Kidney (tissue), 14 donors: Measurements from ENCODE around the gene ATP8A2. TPM values are rescaled to one million over a fixed set of nuclear protein-coding genes. Genes with fewer than 3 reads are reported as not detected.

Experiments
- DNase-seq, 5 donors: peaks; one replicate each; pipeline ENCODE4 v3.0.0-alpha.2; 2013 to 2020
- FAIRE-seq: peaks from 2 replicates; lab custom pipeline; 2012; peaks lifted over from hg19 to GRCh38; lab: Jason Lieb, UNC
- H3K27ac ChIP-seq, 2 donors: one replicate each; pipeline ENCODE4 v1.7.0; 2013; ENCODE audit warnings: low read depth in 2 of 2, low read length in 2 of 2, inconsistent platforms in 1 of 2
- H3K27me3 ChIP-seq: one replicate; pipeline ENCODE4 v1.7.1; 2013; ENCODE audit warnings: low read length, inconsistent platforms; ENCODE audit not compliant: control insufficient read depth, insufficient read depth
- H3K36me3 ChIP-seq, 3 donors: one replicate each; pipeline versions ENCODE4 v1.7.0 to v1.7.1; 2013; ENCODE audit warnings: low read length in 3 of 3, control low read depth in 1 of 3, inconsistent platforms in 1 of 3; ENCODE audit not compliant: insufficient read depth in 3 of 3, control insufficient read depth in 2 of 3
- H3K4me1 ChIP-seq, 3 donors: one replicate each; pipeline versions ENCODE4 v1.7.0 to v1.7.1; 2013; ENCODE audit warnings: low read length in 3 of 3, inconsistent platforms in 1 of 3, low read depth in 1 of 3; ENCODE audit not compliant: control insufficient read depth in 2 of 3, insufficient read depth in 2 of 3
- H3K4me3 ChIP-seq, 3 donors: one replicate each; pipeline versions ENCODE4 v1.7.0 to v1.8.1; 2013; ENCODE audit warnings: low read length in 3 of 3, control low read depth in 1 of 3, inconsistent platforms in 1 of 3
- H3K9ac ChIP-seq, 3 donors: one replicate each; pipeline versions ENCODE4 v1.7.0 to v1.7.1; 2013; ENCODE audit warnings: low read length in 3 of 3, control low read depth in 1 of 3, inconsistent platforms in 1 of 3
- H3K9me3 ChIP-seq, 3 donors: one replicate each; pipeline versions ENCODE4 v1.7.0 to v1.7.1; 2013; ENCODE audit warnings: low read length in 3 of 3, control low read depth in 1 of 3, inconsistent platforms in 1 of 3; ENCODE audit not compliant: control insufficient read depth in 2 of 3, insufficient read depth in 1 of 3
- CTCF ChIP-seq: IDR thresholded peaks from 3 replicates; pipeline ENCODE4 v1.5.1; 2012; ENCODE audit warnings: mild to moderate bottlenecking, moderate library complexity, borderline replicate concordance; ENCODE audit not compliant: insufficient read depth; ENCODE audit errors: extremely low read depth
- intact Hi-C: fragments of 100-400 bp; cut with DNase I; formaldehyde crosslinking; loops from one replicate; pipeline ENCODE4 v1.11.1; 2022
- polyA plus RNA-seq: library from polyadenylated mRNA; stranded (reverse); fragments of 350-450 nt; fragmentation: Illumina TruSeq; extraction: RNeasy Lipid Tissue Mini Kit (QIAGEN cat#74804); gene quantifications from one replicate; pipeline ENCODE4 v1.2.3, GENCODE V29; 2014; ENCODE audit warnings: low read depth, low replicate concordance; ENCODE audit not compliant: insufficient read depth
- total RNA-seq: library from RNA; stranded (reverse); fragmentation: NEBNext Ultra II Directional; extraction: Animal tissue kit (Norgen Biotek cat#: 25700); gene quantifications from one replicate; pipeline ENCODE4 v1.2.1, GENCODE V29; 2021
- donor health status: control.
- donor health status: control.
- donor health status: control.
- donor health status: control.
- donor health status: control.
- donor health status: DM: yes; HTN: yes; CAD: no.
- donor health status: Normal renal cell carcinoma (clear cell type).

Gene ATP8A2
- total and polyA plus RNA-seq, 2 donors from 2014 or later, result 0.50 to 0.73 TPM

GRCh38 chr13:25409938-25410337 lies 38.2 kb downstream of the ATP8A2 start:
- no peak for FAIRE-seq
- Histone ChIP-seq H3K4me3 (no peak overlapping the region), H3K27me3 (no peaks in the 10 kb centered on the region), H3K9ac (no peak overlapping the region), H3K9me3 (peaks cover 0 to 5% (median 0%) of the 10 kb centered on the region in 3 donors), H3K27ac (no peak overlapping the region), H3K36me3 (no peaks in the 10 kb centered on the region), H3K4me1 (no peaks in the 10 kb centered on the region)
- intact Hi-C loops, result no loop called here
- TF ChIP-seq CTCF, result no peak
- DNase-seq, result no peak

GRCh38 chr13:25415241-25415640 lies 43.5 kb downstream of the ATP8A2 start:
- peaks cover 0 to 5% (median 0%) of the 10 kb centered on the region in 3 donors for H3K9me3 ChIP-seq
- no peaks in the 10 kb centered on the region for H3K36me3 ChIP-seq
- H3K27ac ChIP-seq, result no peak overlapping the region
- no peak for TF ChIP-seq CTCF
- no peak overlapping the region for H3K9ac ChIP-seq
- no peak overlapping the region for H3K4me3 ChIP-seq
- FAIRE-seq, result no peak
- peak in 1 of 5 donors; percentile 8 for DNase-seq
- H3K27me3 ChIP-seq, result no peaks in the 10 kb centered on the region
- no peaks in the 10 kb centered on the region for H3K4me1 ChIP-seq
- intact Hi-C loops, result no loop called here

- intact Hi-C loops, result no loop called here
- no peak overlapping the region for H3K4me3 ChIP-seq
- no peak overlapping the region for H3K9ac ChIP-seq
- no peaks in the 10 kb centered on the region for H3K4me1 ChIP-seq
- FAIRE-seq, result no peak
- no peak overlapping the region for H3K27ac ChIP-seq
- no peak for DNase-seq
- no peaks in the 10 kb centered on the region for H3K27me3 ChIP-seq
- no peaks in the 10 kb centered on the region for H3K9me3 ChIP-seq
- no peak for TF ChIP-seq CTCF
- no peaks in the 10 kb centered on the region for H3K36me3 ChIP-seq
Observed at GRCh38 chr13:25417535-25417934, 45.8 kb downstream of the ATP8A2 start.

- H3K36me3 ChIP-seq, result no peaks in the 10 kb centered on the region
- no peak for TF ChIP-seq CTCF
- H3K9me3 ChIP-seq, result no peaks in the 10 kb centered on the region
- no peaks in the 10 kb centered on the region for H3K27me3 ChIP-seq
- no peak overlapping the region for H3K27ac ChIP-seq
- no peak overlapping the region for H3K4me3 ChIP-seq
- intact Hi-C loops, result no loop called here
- DNase-seq (no peak), FAIRE-seq (no peak)
- no peak overlapping the region for H3K9ac ChIP-seq
- H3K4me1 ChIP-seq, result no peaks in the 10 kb centered on the region
Observed at GRCh38 chr13:25420161-25420560, 48.4 kb downstream of the ATP8A2 start.
